ENCODE measurements around the gene UPF3B.

DNA sequence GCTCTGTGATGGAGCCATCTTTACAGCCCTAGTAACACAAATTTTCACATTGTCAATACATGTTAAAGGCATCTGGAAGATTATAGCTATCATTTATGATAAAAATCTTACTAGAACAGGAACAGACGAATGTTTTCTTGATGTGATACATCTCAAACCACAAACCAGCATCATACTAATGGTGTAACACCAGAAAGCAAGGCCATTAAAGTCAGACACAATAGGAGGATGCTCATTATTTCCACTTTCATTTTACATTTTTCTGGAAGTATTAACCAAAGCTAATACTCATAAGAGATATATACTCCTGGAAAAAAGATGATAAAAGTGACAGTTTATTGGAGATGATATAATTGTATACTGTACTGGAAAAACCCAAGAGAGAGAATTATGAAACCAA lies 48.2 kb upstream of the UPF3B start:
- no peak for TF ChIP-seq EZH2phosphoT487 (conservative IDR thresholded peaks at IDR 0.05; ENCODE audit: low read length)
- TF ChIP-seq, protein P1, sequence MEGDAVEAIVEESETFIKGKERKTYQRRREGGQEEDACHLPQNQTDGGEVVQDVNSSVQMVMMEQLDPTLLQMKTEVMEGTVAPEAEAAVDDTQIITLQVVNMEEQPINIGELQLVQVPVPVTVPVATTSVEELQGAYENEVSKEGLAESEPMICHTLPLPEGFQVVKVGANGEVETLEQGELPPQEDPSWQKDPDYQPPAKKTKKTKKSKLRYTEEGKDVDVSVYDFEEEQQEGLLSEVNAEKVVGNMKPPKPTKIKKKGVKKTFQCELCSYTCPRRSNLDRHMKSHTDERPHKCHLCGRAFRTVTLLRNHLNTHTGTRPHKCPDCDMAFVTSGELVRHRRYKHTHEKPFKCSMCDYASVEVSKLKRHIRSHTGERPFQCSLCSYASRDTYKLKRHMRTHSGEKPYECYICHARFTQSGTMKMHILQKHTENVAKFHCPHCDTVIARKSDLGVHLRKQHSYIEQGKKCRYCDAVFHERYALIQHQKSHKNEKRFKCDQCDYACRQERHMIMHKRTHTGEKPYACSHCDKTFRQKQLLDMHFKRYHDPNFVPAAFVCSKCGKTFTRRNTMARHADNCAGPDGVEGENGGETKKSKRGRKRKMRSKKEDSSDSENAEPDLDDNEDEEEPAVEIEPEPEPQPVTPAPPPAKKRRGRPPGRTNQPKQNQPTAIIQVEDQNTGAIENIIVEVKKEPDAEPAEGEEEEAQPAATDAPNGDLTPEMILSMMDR (IDR thresholded peaks at IDR 0.05; ENCODE audit: insufficient read depth, low read length, poor library complexity, severe bottlenecking) = no peak
